ENCODE measurements around the gene DOHH.

DNA sequence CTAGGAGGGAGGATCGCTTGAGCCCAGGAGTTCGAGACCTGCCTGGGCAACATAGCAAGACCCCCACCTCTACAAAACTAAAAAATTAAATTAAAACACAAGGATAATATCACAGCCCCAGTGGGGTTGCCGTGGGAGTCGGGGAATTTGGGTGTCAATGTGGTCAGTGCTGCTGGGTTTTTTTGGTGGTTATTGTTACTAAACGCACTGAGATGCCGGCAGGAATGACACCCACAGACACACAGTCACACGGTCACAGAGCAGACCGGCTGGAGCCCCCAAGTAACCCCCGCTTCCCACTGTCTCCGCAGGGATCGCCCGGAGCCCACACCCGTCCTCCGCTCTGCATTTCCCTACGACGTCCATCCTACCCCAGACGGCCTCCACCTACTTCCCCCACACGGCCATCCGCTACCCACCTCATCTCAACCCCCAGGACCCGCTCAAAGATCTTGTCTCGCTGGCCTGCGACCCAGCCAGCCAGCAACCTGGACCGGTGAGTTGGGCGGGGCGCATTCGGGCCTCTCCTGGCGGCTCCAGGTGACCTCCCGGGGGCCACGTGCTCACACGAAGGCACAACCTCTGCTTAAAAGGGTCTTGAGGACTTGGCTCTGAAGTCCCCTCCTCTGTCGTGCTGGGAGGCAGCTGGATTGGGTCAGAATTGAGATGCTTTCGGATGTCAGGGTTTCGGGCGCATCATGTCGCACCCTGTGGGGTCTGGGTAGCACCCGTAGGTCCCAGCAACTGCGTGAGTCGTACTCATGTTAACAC lies 48.1 kb downstream of the DOHH start:
- TF ChIP-seq, protein P1, sequence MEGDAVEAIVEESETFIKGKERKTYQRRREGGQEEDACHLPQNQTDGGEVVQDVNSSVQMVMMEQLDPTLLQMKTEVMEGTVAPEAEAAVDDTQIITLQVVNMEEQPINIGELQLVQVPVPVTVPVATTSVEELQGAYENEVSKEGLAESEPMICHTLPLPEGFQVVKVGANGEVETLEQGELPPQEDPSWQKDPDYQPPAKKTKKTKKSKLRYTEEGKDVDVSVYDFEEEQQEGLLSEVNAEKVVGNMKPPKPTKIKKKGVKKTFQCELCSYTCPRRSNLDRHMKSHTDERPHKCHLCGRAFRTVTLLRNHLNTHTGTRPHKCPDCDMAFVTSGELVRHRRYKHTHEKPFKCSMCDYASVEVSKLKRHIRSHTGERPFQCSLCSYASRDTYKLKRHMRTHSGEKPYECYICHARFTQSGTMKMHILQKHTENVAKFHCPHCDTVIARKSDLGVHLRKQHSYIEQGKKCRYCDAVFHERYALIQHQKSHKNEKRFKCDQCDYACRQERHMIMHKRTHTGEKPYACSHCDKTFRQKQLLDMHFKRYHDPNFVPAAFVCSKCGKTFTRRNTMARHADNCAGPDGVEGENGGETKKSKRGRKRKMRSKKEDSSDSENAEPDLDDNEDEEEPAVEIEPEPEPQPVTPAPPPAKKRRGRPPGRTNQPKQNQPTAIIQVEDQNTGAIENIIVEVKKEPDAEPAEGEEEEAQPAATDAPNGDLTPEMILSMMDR (IDR thresholded peaks at IDR 0.05), result no peak
- no peak for TF ChIP-seq NPAS2 (CRISPR knock-in tag; IDR thresholded peaks at IDR 0.05; ENCODE audit: borderline replicate concordance)
- TF ChIP-seq POLR2A (IDR thresholded peaks at IDR 0.05; ENCODE audit: low read length), result no peak
- no peak for TF ChIP-seq PHF8 (IDR thresholded peaks at IDR 0.05; ENCODE audit: borderline replicate concordance, low read depth)
- no peak for TF ChIP-seq HDAC2 (IDR thresholded peaks at IDR 0.05)
- TF ChIP-seq, protein P2, sequence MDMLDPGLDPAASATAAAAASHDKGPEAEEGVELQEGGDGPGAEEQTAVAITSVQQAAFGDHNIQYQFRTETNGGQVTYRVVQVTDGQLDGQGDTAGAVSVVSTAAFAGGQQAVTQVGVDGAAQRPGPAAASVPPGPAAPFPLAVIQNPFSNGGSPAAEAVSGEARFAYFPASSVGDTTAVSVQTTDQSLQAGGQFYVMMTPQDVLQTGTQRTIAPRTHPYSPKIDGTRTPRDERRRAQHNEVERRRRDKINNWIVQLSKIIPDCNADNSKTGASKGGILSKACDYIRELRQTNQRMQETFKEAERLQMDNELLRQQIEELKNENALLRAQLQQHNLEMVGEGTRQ (IDR thresholded peaks at IDR 0.05), result no peak
- no peak for TF ChIP-seq NR3C1 (IDR thresholded peaks at IDR 0.05)
- TF ChIP-seq CEBPB (IDR thresholded peaks at IDR 0.05), result no peak
- no peak for TF ChIP-seq RAD21 (conservative IDR thresholded peaks at IDR 0.05 in 1 of 2, IDR thresholded peaks at IDR 0.05 in 1 of 2)
- TF ChIP-seq GATA3 (IDR thresholded peaks at IDR 0.05; ENCODE audit: borderline replicate concordance), result no peak
- TF ChIP-seq ZSCAN20 (CRISPR knock-in tag; IDR thresholded peaks at IDR 0.05), result no peak
- TF ChIP-seq CBX8 (IDR thresholded peaks at IDR 0.05), result no peak
- TF ChIP-seq, protein P3, sequence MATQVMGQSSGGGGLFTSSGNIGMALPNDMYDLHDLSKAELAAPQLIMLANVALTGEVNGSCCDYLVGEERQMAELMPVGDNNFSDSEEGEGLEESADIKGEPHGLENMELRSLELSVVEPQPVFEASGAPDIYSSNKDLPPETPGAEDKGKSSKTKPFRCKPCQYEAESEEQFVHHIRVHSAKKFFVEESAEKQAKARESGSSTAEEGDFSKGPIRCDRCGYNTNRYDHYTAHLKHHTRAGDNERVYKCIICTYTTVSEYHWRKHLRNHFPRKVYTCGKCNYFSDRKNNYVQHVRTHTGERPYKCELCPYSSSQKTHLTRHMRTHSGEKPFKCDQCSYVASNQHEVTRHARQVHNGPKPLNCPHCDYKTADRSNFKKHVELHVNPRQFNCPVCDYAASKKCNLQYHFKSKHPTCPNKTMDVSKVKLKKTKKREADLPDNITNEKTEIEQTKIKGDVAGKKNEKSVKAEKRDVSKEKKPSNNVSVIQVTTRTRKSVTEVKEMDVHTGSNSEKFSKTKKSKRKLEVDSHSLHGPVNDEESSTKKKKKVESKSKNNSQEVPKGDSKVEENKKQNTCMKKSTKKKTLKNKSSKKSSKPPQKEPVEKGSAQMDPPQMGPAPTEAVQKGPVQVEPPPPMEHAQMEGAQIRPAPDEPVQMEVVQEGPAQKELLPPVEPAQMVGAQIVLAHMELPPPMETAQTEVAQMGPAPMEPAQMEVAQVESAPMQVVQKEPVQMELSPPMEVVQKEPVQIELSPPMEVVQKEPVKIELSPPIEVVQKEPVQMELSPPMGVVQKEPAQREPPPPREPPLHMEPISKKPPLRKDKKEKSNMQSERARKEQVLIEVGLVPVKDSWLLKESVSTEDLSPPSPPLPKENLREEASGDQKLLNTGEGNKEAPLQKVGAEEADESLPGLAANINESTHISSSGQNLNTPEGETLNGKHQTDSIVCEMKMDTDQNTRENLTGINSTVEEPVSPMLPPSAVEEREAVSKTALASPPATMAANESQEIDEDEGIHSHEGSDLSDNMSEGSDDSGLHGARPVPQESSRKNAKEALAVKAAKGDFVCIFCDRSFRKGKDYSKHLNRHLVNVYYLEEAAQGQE (IDR thresholded peaks at IDR 0.05), result no peak
- TF ChIP-seq BHLHE40 (IDR thresholded peaks at IDR 0.05; ENCODE audit: low read depth, low read length), result no peak

Data from A549 (cell line).